ENCODE results near the gene IGFLR1.

Gene IGFLR1

DNA sequence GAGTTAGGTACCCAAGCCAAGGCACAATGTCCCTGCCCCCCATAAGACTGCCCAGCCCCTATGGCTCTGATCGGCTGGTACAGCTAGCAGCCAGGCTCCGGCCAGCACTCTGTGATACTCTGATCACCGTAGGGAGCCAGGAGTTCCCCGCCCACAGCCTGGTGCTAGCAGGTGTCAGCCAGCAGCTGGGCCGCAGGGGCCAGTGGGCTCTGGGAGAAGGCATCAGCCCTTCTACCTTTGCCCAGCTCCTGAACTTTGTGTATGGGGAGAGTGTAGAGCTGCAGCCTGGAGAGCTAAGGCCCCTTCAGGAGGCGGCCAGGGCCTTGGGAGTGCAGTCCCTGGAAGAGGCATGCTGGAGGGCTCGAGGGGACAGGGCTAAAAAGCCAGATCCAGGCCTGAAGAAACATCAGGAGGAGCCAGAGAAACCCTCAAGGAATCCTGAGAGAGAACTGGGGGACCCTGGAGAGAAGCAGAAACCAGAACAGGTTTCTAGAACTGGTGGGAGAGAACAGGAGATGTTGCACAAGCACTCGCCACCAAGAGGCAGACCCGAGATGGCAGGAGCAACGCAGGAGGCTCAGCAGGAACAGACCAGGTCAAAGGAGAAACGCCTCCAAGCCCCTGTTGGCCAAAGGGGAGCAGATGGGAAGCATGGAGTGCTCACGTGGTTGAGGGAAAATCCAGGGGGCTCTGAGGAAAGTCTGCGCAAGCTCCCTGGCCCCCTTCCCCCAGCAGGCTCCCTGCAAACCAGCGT is 27.5 kb downstream of the IGFLR1 start:
- Histone ChIP-seq H3K27me3 (ENCODE audit: control insufficient read depth, insufficient read depth, low read length, poor library complexity, severe bottlenecking) (peaks cover 29% of the 10 kb centered on the region), H3K36me3 (ENCODE audit: control insufficient read depth, insufficient read depth, low read length) (peaks cover under 1% of the 10 kb centered on the region), H3K27ac (ENCODE audit: insufficient read depth, low read depth, low read length, poor library complexity, severe bottlenecking) (no peak overlapping the region), H3K4me3 (ENCODE audit: insufficient read depth, low read depth, low read length) (no peak overlapping the region), H3K9me3 (ENCODE audit: control insufficient read depth, low read length) (no peaks in the 10 kb centered on the region), H3K4me1 (ENCODE audit: control insufficient read depth, insufficient read depth, low read length) (peaks cover 27% of the 10 kb centered on the region)
- whole genome bisulfite sequencing, 2 experiments: 56 to 60% methylated on average over 14 of the region's 14 CpGs

DNA sequence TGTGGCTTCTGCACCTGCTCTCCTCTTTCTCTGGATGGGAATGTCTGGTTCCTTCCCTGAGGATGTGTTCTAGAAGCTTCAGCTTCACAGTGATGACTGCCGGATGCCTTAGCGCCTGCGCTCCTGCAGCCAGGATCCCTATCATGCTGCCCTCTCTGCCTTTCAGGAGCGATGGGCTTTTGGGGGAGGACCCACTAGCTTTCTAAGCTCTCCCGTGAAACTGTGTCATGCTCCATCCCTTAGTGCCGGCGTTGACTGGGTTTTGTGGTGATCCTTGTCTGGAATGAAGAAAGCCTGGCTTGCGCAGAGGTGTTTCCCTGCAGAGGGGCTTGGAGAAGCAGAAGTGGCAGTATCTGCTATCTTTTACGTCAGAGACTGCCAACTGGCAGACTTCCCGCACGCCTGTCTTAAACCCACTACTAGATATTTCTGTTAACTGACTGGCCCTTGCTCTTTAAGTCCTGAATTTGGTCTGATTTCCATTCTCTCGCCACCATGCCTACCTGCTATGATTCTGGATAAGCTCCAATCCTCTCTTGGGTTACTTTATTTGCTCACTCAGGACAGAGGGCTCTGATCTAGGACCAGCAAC is 28.3 kb downstream of the IGFLR1 start:
- WGBS, 2 experiments: 90% methylated on average over 12 of the region's 12 CpGs
- Histone ChIP-seq H3K9me3 (ENCODE audit: control insufficient read depth, low read length) (no peaks in the 10 kb centered on the region), H3K36me3 (ENCODE audit: control insufficient read depth, insufficient read depth, low read length) (no peaks in the 10 kb centered on the region), H3K4me3 (ENCODE audit: insufficient read depth, low read depth, low read length) (no peak overlapping the region), H3K4me1 (ENCODE audit: control insufficient read depth, insufficient read depth, low read length) (peaks cover 23% of the 10 kb centered on the region), H3K27ac (ENCODE audit: insufficient read depth, low read depth, low read length, poor library complexity, severe bottlenecking) (no peak overlapping the region), H3K27me3 (ENCODE audit: control insufficient read depth, insufficient read depth, low read length, poor library complexity, severe bottlenecking) (peaks cover 29% of the 10 kb centered on the region)

DNA sequence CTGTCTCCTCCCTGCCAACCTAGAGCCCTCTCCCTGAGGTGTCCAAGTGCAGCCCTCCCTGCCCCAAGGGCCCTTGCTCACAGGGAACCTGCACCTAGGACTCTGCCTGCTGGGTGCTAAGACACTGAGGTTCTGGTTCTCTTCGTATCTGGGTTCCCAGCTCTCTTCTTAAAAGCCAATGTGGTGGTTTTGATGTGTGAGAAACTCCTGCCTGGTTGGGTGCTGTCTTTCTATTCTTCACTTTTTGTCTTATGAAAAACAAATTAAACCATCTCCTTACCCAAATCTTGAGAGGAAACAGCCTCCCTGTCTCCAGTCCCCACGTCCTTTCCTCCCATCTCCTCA is 28.8 kb downstream of the IGFLR1 start:
- Histone ChIP-seq H3K27ac (ENCODE audit: insufficient read depth, low read depth, low read length, poor library complexity, severe bottlenecking) (no peak overlapping the region), H3K27me3 (ENCODE audit: control insufficient read depth, insufficient read depth, low read length, poor library complexity, severe bottlenecking) (peaks cover 29% of the 10 kb centered on the region), H3K4me3 (ENCODE audit: insufficient read depth, low read depth, low read length) (no peak overlapping the region), H3K9me3 (ENCODE audit: control insufficient read depth, low read length) (no peaks in the 10 kb centered on the region), H3K4me1 (ENCODE audit: control insufficient read depth, insufficient read depth, low read length) (peaks cover 20% of the 10 kb centered on the region), H3K36me3 (ENCODE audit: control insufficient read depth, insufficient read depth, low read length) (no peaks in the 10 kb centered on the region)
- whole genome bisulfite sequencing, 2 experiments: 81 to 88% methylated on average over 2 of the region's 2 CpGs

DNA sequence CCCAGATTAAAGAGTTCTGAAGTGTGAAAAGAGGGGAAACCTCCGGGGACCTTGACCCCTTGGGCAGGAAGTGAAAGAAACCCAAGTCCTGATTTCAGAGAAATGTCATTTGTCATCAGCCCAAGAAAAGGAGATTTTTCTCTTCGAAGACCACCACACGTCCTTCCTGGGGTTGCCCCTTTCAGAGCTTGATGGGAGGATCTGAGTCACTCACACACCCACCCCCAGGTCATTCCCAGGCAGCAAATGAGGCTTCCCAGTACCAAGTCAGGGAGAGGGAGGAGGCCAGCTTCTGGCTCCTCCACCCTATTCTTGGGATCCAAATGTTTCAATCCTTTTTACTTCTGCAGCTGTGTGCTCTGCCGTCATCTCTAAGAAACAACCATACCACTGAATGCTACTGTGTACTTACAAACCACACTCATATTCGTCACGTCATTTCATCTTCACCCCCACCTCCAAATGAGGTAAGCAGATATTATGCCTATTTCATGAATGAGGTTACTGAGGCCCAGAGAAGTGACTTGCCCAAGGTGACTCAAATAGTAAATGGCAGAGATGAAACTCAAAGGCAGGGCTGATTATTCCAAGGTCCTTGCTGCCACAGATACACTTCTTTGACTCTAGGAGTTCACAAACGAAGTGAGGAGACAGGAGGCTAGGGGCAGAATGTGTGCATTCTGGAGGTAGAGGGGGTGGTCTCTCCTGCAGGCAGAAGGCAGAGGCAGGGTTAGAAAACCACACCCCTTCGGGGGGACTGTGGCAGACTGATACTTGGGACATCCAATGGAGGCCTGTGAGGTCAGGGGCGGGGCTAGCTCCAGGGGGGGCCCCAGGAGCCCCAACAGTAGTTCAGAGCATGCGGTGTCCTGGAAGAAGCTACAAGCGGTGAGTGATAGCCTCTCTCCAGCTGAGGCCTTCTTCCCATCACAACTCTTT is 29.4 kb downstream of the IGFLR1 start:
- H3K9me3 ChIP-seq (ENCODE audit: control insufficient read depth, low read length): no peaks in the 10 kb centered on the region
- WGBS, 2 experiments: 79 to 84% methylated on average over 9 to 11 of the region's 11 CpGs
- no peak overlapping the region for H3K4me3 ChIP-seq (ENCODE audit: insufficient read depth, low read depth, low read length)

DNA sequence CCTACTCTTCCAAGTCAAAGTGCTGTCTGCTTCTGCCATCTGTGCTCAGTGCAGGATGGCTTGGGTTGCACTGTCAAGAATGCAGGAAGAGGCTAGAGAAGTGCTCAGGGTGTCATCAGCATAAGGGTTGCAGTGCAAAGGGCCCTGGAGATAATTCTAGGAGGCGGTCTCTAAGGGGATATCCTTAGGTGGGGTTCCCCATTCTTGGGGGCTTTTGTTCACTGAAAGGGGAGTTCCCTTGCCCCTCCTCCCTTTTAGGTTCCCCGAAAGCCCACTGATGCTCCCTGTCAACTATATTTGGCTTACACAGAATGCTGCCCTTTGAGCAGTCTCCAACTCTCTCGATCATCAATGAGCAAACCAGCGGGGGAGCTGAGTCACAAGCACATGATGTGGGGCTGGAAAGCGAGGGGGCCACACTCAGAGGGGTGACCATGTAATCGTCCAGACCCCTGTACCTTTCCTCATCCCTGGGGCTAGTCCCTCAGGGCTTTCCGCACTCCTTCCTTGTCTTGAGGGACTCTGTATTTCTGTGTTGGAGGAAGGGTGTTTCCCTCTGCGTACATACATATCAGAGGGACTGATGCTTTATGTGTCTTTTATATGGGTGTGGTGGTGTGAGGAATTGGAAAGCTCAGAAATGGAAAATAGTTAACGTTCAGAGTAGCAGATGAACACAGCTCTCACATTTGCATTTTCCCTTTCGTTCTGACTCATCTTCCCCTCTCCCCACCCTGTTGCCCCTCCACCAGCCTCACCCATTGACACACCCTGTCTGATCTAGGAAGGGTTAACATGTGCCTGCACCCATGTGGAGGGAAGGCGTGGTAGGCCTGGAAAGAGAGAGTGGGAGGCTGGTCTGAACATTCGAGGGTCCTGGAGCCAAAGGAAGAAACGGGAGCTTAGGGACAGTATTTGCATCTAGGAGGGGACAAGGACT is 31.2 kb downstream of the IGFLR1 start:
- Histone ChIP-seq H3K4me3 (ENCODE audit: insufficient read depth, low read depth, low read length) (no peak overlapping the region), H3K9me3 (ENCODE audit: control insufficient read depth, low read length) (no peaks in the 10 kb centered on the region)
- WGBS, 2 experiments: 51 to 58% methylated on average over 13 of the region's 13 CpGs

More for the DNA sequence above, 29.4 kb downstream of the IGFLR1 start:
- Histone ChIP-seq H3K27me3 (ENCODE audit: control insufficient read depth, insufficient read depth, low read length, poor library complexity, severe bottlenecking) (peaks cover 29% of the 10 kb centered on the region), H3K4me1 (ENCODE audit: control insufficient read depth, insufficient read depth, low read length) (peaks cover 20% of the 10 kb centered on the region), H3K36me3 (ENCODE audit: control insufficient read depth, insufficient read depth, low read length) (no peaks in the 10 kb centered on the region), H3K27ac (ENCODE audit: insufficient read depth, low read depth, low read length, poor library complexity, severe bottlenecking) (no peak overlapping the region)

DNA sequence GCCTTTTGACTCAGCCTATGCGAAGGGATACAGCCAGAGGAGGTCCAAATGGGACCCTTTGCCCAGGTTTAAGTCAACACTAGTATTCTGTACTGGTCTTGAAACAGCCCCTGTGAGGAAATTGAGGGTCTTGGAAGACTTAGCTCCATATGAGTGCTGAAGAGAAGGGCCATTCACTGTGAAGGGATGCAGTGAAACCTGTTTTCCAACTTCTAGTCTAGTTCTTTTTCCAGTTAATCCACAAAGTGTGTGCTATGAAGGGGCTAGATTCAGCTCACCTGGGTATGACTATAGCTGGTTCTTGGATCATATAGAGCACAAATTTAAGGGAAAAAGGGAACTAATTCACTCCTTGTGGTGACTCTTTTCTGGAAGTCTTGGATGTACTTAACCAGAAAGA is 33.9 kb downstream of the IGFLR1 start:
- no peak overlapping the region for H3K4me3 ChIP-seq (ENCODE audit: insufficient read depth, low read depth, low read length)
- 85 to 86% methylated on average over 1 of the region's 1 CpG for WGBS, 2 experiments
- no peaks in the 10 kb centered on the region for H3K9me3 ChIP-seq (ENCODE audit: control insufficient read depth, low read length)
- no peak overlapping the region for H3K27ac ChIP-seq (ENCODE audit: insufficient read depth, low read depth, low read length, poor library complexity, severe bottlenecking)
- no peaks in the 10 kb centered on the region for H3K36me3 ChIP-seq (ENCODE audit: control insufficient read depth, insufficient read depth, low read length)
- no peaks in the 10 kb centered on the region for H3K4me1 ChIP-seq (ENCODE audit: control insufficient read depth, insufficient read depth, low read length)
- H3K27me3 ChIP-seq (ENCODE audit: control insufficient read depth, insufficient read depth, low read length, poor library complexity, severe bottlenecking): peaks cover 21% of the 10 kb centered on the region

More for the DNA sequence above, 31.2 kb downstream of the IGFLR1 start:
- Histone ChIP-seq H3K27me3 (ENCODE audit: control insufficient read depth, insufficient read depth, low read length, poor library complexity, severe bottlenecking) (peaks cover 29% of the 10 kb centered on the region), H3K4me1 (ENCODE audit: control insufficient read depth, insufficient read depth, low read length) (peaks cover 20% of the 10 kb centered on the region), H3K27ac (ENCODE audit: insufficient read depth, low read depth, low read length, poor library complexity, severe bottlenecking) (no peak overlapping the region), H3K36me3 (ENCODE audit: control insufficient read depth, insufficient read depth, low read length) (no peaks in the 10 kb centered on the region)

DNA sequence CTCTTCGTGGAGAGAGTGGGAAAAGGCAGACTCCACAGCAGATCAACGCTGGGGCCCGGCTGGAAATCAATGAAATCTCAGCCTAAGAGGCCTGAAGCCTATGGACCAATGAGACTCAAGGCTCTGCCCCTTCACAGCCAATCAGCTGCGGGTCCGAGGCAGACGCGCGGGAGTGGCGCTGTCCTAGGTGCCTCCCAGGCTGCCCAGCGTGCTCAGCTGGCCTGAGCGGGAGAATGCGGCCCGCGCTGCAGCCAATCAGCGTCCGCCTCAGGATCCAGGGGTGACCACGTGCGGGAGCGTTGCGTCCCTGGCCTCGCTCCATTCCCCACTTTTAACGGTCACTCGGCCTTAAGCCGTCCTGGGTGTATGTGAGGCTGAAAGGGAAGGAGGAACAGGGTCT is 38.0 kb downstream of the IGFLR1 start, which contains the start of gene ZBTB32:
ZBTB32 (plus strand) TSS at position 341 of the 400 bp plus-strand sequence. CDS start 10,069 bp downstream, outside the sequence.
- Histone ChIP-seq H3K9me3 (ENCODE audit: control insufficient read depth, low read length) (no peaks in the 10 kb centered on the region), H3K4me1 (ENCODE audit: control insufficient read depth, insufficient read depth, low read length) (no peaks in the 10 kb centered on the region), H3K36me3 (ENCODE audit: control insufficient read depth, insufficient read depth, low read length) (no peaks in the 10 kb centered on the region), H3K4me3 (ENCODE audit: insufficient read depth, low read depth, low read length) (no peak within 1 kb of the TSS), H3K27me3 (ENCODE audit: control insufficient read depth, insufficient read depth, low read length, poor library complexity, severe bottlenecking) (peaks cover 29% of the 10 kb centered on the region), H3K27ac (ENCODE audit: insufficient read depth, low read depth, low read length, poor library complexity, severe bottlenecking) (no peak within 1 kb of the TSS)
- WGBS, 2 experiments: 31 to 35% methylated on average over 24 of the region's 24 CpGs

DNA sequence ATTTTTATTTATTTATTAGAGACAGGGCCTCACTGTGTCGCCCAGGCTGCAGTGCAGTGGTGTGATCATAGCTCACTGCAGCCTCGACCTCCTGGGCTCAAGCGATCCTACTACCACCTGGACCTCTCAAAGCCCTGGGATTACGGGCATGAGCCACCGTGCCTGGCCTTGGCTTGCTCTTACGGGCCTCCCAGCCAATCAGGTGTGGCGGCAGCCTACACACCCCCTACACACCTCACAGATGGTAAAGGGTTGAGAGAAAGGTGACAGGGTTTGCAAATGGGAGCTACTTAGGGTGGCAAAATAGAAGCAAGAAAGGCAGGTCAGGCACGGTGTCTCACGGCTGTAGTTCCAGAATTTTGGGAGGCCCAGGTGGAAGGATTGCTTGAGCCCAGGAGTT is 38.9 kb downstream of the IGFLR1 start:
- Histone ChIP-seq H3K9me3 (ENCODE audit: control insufficient read depth, low read length) (no peaks in the 10 kb centered on the region), H3K4me3 (ENCODE audit: insufficient read depth, low read depth, low read length) (no peak overlapping the region), H3K4me1 (ENCODE audit: control insufficient read depth, insufficient read depth, low read length) (no peaks in the 10 kb centered on the region), H3K27ac (ENCODE audit: insufficient read depth, low read depth, low read length, poor library complexity, severe bottlenecking) (no peak overlapping the region), H3K36me3 (ENCODE audit: control insufficient read depth, insufficient read depth, low read length) (no peaks in the 10 kb centered on the region), H3K27me3 (ENCODE audit: control insufficient read depth, insufficient read depth, low read length, poor library complexity, severe bottlenecking) (peaks cover 29% of the 10 kb centered on the region)
- 65 to 66% methylated on average over 7 to 8 of the region's 9 CpGs for WGBS, 2 experiments

DNA sequence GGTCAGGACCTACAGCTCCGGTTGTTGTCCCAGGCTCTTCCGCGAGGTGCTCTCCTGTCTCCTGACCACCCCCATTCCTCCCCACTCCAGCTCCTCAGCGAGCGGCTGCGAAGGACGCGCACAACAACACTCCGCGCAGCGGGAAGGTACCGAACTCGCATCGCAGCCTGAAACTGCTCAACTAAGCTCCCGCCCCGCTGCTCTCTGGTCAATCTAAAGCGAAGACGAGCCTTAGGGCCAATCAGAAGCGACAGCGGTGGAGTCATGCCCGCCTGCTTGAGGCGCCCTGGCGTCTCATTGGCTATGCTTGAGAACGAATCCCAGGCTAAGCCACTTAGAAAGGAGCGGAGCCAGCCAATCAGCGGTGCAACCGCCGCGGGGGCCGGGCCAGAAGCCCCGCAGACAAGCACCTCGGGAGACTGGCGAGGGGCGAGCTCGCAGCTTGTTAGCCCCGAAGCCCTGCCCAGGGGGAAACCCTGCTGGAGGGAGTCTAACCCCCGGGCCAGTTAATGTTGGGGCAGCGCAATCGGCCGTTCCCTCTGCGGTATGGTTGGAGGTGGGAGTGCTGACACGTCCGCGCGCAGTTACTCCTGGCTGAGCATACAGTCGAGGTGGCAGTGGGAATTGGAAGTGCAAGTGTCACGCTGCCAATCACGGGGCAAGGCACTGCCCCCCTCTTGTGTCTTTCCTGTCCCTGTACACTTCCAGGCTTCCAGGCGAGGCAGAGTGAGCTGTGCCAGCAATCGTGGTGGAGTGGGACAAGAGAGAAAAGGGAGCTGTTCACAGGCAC is 39.8 kb downstream of the IGFLR1 start:
- Histone ChIP-seq H3K9me3 (ENCODE audit: control insufficient read depth, low read length) (no peaks in the 10 kb centered on the region), H3K4me3 (ENCODE audit: insufficient read depth, low read depth, low read length) (peak overlapping the region; percentile 30), H3K27me3 (ENCODE audit: control insufficient read depth, insufficient read depth, low read length, poor library complexity, severe bottlenecking) (peaks cover 29% of the 10 kb centered on the region), H3K4me1 (ENCODE audit: control insufficient read depth, insufficient read depth, low read length) (no peaks in the 10 kb centered on the region), H3K27ac (ENCODE audit: insufficient read depth, low read depth, low read length, poor library complexity, severe bottlenecking) (no peak overlapping the region), H3K36me3 (ENCODE audit: control insufficient read depth, insufficient read depth, low read length) (no peaks in the 10 kb centered on the region)
- 1% methylated on average over 50 of the region's 50 CpGs for WGBS, 2 experiments
